Endothelial cell (in vitro differentiated cells): ENCODE results near the gene OPN1MW3. TPM values are rescaled to one million over a fixed set of nuclear protein-coding genes. Genes with fewer than 3 reads are reported as not detected.

Source experiments
- DNase-seq: peaks from one replicate; pipeline ENCODE4 v3.0.0; 2021; ENCODE audit warnings: low spot score
- H3K27ac Mint-ChIP-seq: one replicate; pipeline ENCODE4 v1.8.0; 2021; ENCODE audit warnings: mixed read lengths, inconsistent platforms; ENCODE audit not compliant: unreplicated experiment
- H3K27me3 Mint-ChIP-seq: one replicate; pipeline ENCODE4 v1.8.0; 2021; ENCODE audit warnings: mild to moderate bottlenecking, moderate library complexity, mixed read lengths, inconsistent platforms; ENCODE audit not compliant: unreplicated experiment
- H3K36me3 Mint-ChIP-seq: one replicate; pipeline ENCODE4 v1.8.0; 2021; ENCODE audit warnings: mild to moderate bottlenecking, low read depth, mixed read lengths, inconsistent platforms; ENCODE audit not compliant: unreplicated experiment
- H3K4me1 Mint-ChIP-seq: one replicate; pipeline ENCODE4 v1.8.0; 2021; ENCODE audit warnings: mild to moderate bottlenecking, mixed read lengths, inconsistent platforms; ENCODE audit not compliant: unreplicated experiment
- H3K4me3 Mint-ChIP-seq: one replicate; pipeline ENCODE4 v1.8.0; 2021; ENCODE audit warnings: mild to moderate bottlenecking, mixed read lengths, inconsistent platforms; ENCODE audit not compliant: unreplicated experiment
- H3K9me3 Mint-ChIP-seq: one replicate; pipeline ENCODE4 v1.8.0; 2021; ENCODE audit warnings: mixed read lengths, inconsistent platforms; ENCODE audit not compliant: unreplicated experiment
- total RNA-seq: library from RNA; stranded (reverse); fragmentation: NEBNext Ultra II Directional; extraction: Animal tissue kit (Norgen Biotek cat#: 25700); gene quantifications from one replicate; pipeline ENCODE4 v1.2.1, GENCODE V29; 2021; ENCODE audit not compliant: unreplicated experiment
- TF ChIP-seq, protein P1 (sequence below): fragments of 200-600 bp; sonication (generic); IDR thresholded peaks from one replicate; pipeline ENCODE4 v1.5.0; 2021; ENCODE audit warnings: antibody characterized with exemption; ENCODE audit not compliant: unreplicated experiment

The OPN1MW3 gene
- total RNA-seq, 1 donor from 2014 or later, result not detected

DNA sequence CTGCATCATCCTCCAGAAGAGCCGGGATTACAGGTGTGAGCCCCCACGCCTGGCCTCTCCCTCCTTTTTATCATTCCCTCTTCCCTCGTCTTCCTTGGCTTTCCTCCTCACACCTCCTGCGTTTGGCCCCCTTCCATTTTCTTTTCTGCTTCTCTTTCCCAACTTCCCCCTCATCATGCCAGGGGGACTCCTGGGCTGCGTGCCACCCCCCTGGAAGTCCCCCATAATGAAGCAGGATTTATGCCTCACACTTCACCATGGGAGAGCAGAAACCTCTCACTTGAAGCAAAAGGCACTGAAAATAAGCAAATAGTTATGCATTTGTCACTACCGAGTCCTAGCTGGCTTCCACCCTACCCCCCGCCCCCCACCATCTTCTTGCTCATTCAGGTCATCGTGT, 46.1 kb downstream of the OPN1MW3 start:
- no peaks in the 10 kb centered on the region for H3K27me3 Mint-ChIP-seq

DNA sequence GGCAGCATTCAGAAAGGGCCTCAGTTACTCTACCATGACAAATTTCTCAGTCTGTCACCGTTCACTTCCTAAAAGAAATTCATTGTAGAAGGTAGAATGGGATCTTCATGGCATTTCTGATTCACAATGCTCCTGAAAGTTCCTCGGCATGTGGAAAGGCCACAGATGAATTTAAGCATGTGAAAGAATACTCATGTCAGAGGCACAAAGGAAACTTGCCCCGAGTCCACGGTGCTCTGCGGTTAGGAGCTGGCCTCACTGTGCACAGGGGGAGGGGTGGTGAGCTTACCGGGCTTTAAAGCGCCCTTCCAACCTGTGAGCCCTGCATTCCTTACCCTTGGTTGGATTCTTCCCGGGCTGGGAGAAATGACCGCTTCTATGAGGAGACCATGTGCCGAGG, 47.5 kb downstream of the OPN1MW3 start:
- no peaks in the 10 kb centered on the region for H3K27me3 Mint-ChIP-seq
- DNase-seq, result no peak
- no peak overlapping the region for H3K27ac Mint-ChIP-seq
- H3K36me3 Mint-ChIP-seq, result no peaks in the 10 kb centered on the region
- TF ChIP-seq, protein P1, sequence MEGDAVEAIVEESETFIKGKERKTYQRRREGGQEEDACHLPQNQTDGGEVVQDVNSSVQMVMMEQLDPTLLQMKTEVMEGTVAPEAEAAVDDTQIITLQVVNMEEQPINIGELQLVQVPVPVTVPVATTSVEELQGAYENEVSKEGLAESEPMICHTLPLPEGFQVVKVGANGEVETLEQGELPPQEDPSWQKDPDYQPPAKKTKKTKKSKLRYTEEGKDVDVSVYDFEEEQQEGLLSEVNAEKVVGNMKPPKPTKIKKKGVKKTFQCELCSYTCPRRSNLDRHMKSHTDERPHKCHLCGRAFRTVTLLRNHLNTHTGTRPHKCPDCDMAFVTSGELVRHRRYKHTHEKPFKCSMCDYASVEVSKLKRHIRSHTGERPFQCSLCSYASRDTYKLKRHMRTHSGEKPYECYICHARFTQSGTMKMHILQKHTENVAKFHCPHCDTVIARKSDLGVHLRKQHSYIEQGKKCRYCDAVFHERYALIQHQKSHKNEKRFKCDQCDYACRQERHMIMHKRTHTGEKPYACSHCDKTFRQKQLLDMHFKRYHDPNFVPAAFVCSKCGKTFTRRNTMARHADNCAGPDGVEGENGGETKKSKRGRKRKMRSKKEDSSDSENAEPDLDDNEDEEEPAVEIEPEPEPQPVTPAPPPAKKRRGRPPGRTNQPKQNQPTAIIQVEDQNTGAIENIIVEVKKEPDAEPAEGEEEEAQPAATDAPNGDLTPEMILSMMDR, result no peak
- no peak overlapping the region for H3K4me3 Mint-ChIP-seq
- no peaks in the 10 kb centered on the region for H3K9me3 Mint-ChIP-seq
- peaks cover 3% of the 10 kb centered on the region for H3K4me1 Mint-ChIP-seq

More for the DNA sequence above, 46.1 kb downstream of the OPN1MW3 start:
- no peaks in the 10 kb centered on the region for H3K36me3 Mint-ChIP-seq
- H3K4me3 Mint-ChIP-seq, result no peak overlapping the region
- H3K9me3 Mint-ChIP-seq, result no peaks in the 10 kb centered on the region
- H3K4me1 Mint-ChIP-seq, result peaks cover under 1% of the 10 kb centered on the region
- no peak for DNase-seq
- TF ChIP-seq, protein P1, result no peak
- H3K27ac Mint-ChIP-seq, result no peak overlapping the region

DNA sequence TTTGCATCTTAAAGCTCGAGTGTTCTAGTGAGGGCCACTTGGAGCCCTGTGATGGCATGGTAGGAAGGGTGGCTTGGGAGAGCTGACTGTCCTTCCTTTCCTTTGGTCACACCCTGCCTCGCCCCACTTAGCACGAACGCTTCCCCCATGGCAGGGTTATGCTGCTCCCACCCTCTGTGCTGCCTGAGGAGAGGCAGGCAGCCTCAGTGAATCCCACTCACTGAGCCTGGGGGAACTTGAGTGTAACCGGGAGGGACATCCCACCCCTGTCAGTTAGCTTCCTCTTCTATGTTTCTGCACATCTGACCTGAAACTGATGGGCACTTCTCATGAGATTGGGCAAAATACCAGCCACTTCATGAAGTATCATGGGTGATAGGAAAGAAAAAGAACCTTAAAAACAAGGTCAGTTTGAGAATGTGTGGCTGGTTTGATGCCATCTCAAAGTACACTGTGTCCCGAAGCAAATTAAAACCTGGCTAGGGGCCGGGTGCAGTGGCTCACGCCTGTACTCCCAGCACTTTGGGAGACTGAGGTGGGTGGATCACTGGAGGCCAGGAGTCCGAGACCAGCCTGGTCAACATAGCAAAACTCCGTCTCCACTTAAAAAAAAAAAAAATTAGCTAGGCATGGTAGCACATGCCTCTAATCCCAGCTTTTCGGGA, 48.3 kb downstream of the OPN1MW3 start:
- Mint-ChIP-seq H3K27ac (no peak overlapping the region), H3K27me3 (no peaks in the 10 kb centered on the region), H3K36me3 (no peaks in the 10 kb centered on the region), H3K4me3 (no peak overlapping the region), H3K4me1 (peaks cover 3% of the 10 kb centered on the region), H3K9me3 (no peaks in the 10 kb centered on the region)
- TF ChIP-seq, protein P1, result no peak
- no peak for DNase-seq

DNA sequence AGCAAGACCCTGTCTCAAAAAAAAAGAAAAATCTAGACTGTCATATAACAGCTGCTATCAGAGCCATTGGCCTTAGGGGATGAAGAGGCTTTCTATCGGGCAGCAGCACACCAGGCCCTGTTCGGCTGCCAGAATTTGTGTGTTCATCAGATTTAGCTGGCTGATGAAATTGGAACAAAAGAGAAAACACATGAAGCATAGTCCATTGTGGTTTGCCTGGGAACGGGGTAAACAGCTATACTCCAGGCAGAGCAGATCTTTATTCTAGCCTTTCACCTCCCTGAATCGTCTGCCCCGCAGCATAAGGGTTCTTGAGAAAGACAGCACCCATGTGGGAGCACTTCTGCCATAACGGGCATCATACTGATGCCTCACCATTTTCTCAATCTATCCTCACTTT, 49.8 kb downstream of the OPN1MW3 start:
- Mint-ChIP-seq H3K9me3 (no peaks in the 10 kb centered on the region), H3K4me3 (no peak overlapping the region), H3K27ac (no peak overlapping the region), H3K4me1 (peaks cover 3% of the 10 kb centered on the region), H3K36me3 (no peaks in the 10 kb centered on the region), H3K27me3 (peaks cover 3% of the 10 kb centered on the region)
- no peak for DNase-seq
- TF ChIP-seq, protein P1, result no peak

DNA sequence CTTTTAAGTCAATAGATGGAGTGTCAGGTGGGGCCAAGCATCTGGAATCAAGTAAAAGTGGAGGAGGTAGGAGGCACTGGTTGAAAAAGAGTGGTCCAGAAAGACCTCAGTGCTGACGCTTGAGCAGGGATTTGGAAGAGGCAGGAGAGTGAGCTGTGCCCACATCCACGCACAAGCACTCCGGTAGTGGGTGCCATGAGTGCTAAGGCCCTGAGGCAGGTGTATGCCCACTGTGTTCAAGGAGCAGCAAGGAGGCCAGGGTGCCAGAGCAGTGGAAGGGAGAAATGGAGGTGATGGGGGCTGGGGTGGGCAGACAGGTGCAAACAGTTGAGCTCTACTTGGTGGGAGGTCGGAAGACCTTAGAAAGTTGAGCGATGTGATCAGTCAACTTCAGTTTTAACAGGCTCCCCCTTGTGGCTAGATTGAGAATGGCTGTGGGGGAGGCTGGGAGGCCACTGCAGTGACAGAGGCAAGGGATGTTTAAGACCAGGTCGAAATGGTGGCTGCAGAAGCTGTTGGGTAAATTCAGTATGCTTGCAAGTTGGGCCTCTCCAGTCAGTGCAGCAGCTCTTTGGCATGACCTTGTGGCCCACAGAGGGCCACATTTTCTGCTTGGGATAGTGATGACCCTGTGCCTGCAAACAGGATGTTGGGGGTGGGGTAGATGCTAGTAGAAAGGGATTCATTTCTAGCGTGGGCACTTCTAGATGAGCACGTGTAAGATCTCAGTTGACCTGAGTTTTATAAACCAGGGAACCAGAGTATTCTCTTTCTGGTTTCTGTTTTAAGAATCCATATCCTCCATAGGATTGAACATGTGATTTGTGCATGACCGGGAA, 50.9 kb downstream of the OPN1MW3 start:
- peak; percentile 72 for DNase-seq
- Mint-ChIP-seq H3K9me3 (no peaks in the 10 kb centered on the region), H3K27me3 (peaks cover 3% of the 10 kb centered on the region), H3K4me1 (peaks cover 3% of the 10 kb centered on the region), H3K27ac (no peak overlapping the region), H3K36me3 (no peaks in the 10 kb centered on the region), H3K4me3 (no peak overlapping the region)
- TF ChIP-seq, protein P1, result peak; percentile 58
